Activated CD4-positive, alpha-beta T cell treated with anti-CD3 and anti-CD28 coated beads, Interleukin-2, amount 50 U/mL, for 1 hour (primary cell): Measurements from ENCODE around the gene KIF5C.
A peak's percentile ranks its signal among the peaks of the same experiment; 100 is the strongest.
"Not testable (repeated sequence)": the region's sequence is repeated elsewhere in the genome, so short reads cannot be mapped to it uniquely, and the experiment has no call there.

Source experiments
- DNase-seq: peaks from one replicate; pipeline ENCODE4 v3.0.0-alpha.2; 2020

KIF5C gene

DNA sequence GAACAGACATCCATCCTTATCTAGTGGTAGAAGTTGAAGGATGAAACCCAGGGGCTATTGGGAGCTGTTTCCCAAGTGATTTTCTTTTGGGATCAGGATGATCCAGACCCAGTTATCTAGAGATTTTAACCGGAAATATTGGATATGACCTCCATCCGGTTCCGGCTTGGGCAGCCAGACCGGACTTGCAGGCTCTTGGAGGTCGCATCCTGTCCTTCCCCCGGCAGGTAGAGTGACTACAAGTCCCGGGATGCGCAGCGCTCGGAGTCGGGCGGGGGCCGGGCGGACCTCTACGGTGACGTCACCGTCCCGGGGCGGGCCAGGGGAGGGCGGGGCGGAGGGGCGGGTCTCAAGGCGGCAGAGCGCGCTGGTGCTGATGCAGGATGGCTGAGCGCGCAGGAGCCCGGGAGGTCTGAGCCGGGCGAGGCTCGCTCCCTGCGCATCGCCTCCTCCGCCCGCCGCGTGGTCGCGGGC, at the start of gene KIF5C:
TSS of gene KIF5C (plus strand) at position 360 of the 474 bp plus-strand sequence. CDS start 391 bp downstream, outside the sequence.
- peak; percentile 87 for DNase-seq

DNA sequence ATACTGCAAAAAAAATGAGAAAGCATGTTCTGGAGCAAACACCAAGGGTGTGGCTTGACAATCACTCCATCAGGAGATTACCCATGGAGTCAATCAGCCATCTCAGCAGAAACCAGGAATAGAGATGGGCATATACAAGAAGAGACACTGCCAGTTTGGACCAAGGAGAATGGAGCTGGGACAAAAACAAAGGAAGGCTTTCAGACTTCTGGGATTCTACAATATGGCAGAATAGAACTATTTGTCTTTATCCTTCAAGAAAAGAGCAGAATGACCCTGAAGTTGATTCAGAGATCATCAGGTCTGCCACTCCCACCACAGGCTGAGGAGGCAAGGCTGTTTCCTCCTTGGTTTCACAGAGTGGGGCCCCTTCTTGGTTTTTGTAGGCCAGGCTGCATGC, 48.2 kb upstream of the KIF5C start:
- DNase-seq = no peak

DNA sequence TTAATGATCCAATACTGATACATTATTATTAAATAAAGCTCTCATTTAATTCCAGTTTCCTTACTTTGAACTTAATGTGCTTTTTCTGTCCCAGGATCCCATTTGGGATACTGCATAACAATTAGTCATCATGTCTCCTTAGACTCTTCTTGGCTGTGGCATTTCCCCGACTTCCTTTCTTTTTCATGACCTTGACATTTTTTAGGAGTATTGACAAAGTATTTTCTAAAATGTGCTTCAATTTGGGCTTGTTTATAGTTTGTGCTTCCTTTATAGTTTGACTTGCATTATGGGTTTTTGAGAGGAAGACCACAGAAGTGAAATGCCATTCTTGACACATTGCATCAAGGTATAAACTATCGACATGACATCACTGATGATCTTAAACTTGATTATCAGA, 46.1 kb upstream of the KIF5C start:
- no peak for DNase-seq

DNA sequence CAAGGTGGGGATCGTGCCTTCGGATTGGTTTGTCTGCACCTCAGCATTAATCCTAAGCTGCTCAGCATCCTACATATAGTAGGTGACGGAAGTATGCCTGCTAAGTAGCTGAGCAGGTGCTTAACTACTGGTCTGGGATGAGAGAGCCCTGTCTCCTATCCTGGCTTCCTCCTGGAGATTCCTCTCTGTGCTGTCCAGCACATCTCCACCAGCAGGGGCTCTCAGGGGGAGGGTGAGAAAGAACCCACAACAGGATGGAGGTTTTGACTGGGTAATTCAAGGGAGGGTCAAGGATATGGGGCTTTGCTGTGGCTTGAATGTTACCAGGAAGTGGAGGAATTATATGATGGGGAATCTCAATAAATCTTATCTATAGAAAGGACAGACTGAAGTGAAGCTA, 45.4 kb upstream of the KIF5C start:
- no peak for DNase-seq

DNA sequence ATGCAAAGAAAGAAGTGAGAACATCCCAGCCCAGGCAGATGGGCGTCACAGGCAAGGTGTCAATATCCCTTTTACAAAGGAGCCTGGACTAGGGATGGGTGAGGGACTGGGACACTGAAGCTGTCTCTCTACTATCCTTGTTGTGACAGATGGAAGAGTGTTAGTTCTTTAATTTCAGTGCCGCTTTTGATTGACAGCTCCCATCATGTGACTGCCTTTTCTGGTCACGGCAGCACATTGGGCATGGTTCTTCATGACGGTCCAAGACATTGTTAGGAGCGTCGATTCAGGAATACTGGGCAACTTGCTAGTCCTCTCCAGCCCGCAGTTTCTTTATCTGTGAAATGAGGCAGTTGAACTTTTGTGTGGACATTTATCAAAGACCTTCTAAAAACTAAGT, 42.4 kb upstream of the KIF5C start:
- no peak for DNase-seq

DNA sequence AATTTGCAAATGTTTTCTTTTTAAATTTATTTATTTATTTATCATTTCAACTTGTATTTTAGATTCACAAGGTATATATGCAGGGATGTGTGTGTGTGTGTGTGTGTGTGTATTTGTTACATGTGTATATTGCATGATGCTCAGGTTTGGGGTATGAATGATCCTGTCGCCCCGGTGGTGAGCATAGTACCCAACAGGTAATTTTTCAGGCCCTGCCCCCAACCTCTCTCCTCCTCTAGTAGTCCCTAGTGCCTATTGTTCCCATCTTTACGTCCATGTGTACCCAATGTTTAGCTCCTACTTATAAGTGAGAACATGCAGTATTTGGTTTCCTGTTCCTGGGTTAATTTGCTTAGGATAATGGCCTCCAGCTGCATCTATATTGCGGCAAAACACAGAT, 33.0 kb upstream of the KIF5C start:
- DNase-seq = no peak

DNA sequence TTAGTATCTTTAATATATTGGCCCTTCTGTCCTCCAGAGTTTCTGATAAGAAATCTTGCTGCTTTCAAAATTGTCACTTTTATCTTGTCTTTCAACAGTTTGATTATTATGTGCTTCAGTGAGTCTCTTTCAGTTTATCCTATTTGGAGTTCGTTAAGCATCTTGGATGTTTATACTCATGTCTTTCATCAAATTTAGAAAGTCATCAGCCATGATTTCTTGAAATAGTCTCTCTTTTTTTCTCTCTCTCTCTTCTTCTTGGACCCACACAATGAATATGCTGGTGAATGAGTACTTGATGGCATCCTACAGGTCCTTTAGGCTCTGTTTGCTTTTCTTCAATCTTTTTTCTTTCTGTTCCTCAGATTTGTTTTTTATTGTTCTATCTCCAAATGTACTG, 26.9 kb upstream of the KIF5C start:
- DNase-seq = no peak

DNA sequence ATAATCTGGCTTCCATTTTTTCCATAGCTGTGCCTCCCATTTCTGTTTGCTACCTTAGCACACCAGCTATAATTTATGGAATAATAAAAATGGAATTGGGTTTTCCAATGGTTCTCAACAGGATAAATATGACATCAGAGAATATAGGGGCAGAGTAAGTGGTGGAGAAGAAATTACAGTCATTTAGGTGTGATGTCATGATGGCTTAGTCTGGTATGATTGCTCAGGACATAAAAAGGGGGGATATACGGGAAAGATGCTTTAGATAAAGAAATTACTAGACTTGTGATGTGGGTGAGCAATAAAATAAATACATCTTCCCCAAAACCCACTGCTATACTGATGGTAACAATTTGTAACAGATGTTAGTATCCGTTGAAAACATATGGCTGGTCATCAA, 21.6 kb upstream of the KIF5C start:
- no peak for DNase-seq

DNA sequence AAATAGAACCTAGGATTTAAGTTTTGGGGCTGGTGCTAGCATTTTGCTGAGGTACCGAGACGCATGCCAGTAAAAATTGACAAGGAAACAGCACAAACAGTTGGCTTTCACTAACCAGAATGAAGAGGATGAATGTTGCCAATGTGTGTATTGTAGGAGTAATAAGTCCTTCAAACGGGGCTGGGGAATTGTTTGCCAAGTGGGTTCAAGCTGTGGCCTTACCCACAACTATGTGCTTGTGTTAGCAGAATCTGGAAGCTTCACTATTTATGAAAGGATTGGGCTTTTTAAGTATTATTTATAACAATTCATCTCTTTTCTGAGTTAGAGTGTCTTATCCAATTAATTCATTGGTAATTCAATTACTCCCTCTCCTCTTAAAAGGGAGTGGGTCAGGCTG, 15.0 kb upstream of the KIF5C start:
- no peak for DNase-seq

DNA sequence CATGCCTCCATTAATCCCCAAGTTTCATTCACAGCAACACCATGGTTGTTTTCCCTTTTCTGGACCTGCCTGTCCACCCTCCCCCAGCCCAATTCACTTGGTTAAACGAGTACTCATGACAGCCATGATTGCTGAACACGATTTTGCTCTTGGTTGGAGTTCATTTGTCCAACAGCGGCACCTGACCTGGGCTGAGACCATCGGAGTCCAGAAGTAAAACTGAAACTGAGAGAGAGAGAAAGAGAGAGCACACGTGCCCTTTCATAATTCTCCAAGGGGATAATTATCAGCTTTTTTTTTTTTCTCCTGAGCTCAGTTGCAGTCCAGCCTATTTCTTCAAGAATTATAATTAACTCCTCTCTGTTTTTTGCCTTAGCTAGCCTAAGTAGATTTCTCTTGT, 13.7 kb upstream of the KIF5C start:
- DNase-seq = no peak

DNA sequence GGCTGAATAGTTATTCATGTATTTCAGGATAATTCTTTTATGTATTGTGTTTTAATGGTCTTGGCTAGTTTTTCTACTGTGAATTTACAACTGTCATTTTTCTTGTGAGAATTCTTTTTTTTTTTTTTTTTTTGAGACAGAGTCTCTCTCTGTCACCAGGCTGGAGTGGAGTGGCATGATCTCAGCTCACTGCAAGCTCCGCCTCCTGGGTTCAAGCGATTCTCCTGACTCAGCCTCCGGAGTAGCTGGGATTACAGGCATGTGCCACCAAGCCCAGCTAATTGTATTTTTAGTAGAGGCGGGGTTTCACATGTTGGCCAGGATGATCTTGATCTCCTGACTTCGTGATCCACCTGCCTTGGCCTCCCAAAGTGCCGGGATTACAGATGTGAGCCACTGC, 12.5 kb upstream of the KIF5C start:
- not testable (repeated sequence) for DNase-seq

DNA sequence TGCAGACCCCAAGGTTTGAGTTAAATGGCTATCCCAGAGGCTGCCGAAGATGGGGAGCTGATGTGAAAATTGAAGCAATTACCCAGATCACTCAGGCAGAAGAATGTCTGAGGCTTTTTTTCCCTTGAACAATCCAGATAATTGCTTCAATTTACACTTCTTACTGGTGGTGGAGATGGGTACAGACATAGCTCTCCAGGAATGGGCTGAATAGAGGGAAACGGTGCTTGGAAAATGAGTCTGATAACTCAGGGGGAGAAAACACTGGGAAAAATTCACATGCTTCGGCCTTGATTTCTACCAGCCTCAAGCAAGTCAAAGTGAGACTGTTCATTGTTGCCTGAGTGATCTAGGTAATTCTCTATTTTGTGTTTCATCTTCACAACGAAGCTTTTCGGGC, 9.5 kb upstream of the KIF5C start:
- DNase-seq = no peak

DNA sequence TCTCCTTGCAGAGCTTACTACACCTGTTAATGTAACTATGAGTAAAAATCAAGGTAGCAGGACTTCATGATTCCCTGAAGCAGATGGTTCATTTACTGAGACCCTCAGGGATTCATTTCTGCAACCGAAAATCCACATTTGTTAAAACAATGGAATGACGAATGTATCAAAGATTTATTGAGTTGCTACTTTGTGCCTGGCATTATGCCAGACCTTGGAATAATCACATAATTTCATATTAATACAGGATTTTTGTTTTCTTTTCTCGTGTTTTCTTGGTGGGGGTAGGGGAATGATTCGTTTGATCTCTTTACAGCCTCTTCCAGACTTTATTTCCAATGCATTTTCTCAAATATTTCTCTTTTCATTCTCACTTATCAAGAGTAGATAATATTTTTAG, 8.9 kb upstream of the KIF5C start:
- no peak for DNase-seq

DNA sequence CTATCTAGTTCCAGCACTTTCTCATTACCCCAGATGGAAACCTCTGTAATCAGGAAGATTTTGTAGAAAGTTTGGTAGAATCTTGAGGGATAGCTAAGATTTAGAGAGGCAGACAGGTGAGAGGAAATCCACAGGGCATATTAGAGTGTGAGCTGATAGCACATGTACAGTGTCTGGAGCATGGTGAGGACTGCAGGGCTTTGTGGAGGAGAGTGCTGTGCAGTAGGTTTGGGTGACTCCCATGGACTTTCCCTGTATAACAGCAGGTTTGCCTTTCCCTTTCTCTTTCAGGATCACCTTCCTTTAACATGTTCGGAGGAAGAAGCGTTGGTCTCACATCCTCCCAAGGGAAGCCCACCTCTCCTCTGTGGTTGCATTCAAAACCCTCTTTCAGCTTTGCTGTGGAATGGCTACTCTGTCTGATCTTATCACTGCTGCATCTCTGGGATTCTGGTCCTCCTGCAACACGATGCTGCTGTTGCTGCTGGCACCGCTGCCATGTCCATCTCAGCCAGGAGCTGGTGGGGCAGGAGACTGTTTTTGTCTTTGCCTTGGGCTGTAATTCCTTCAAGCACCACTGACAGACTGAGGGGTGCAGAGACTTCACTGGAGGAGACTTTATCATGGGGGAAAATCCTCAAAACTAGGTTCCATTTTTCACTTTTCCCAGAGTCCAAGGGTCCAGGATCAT, 7.8 kb upstream of the KIF5C start:
- no peak for DNase-seq

DNA sequence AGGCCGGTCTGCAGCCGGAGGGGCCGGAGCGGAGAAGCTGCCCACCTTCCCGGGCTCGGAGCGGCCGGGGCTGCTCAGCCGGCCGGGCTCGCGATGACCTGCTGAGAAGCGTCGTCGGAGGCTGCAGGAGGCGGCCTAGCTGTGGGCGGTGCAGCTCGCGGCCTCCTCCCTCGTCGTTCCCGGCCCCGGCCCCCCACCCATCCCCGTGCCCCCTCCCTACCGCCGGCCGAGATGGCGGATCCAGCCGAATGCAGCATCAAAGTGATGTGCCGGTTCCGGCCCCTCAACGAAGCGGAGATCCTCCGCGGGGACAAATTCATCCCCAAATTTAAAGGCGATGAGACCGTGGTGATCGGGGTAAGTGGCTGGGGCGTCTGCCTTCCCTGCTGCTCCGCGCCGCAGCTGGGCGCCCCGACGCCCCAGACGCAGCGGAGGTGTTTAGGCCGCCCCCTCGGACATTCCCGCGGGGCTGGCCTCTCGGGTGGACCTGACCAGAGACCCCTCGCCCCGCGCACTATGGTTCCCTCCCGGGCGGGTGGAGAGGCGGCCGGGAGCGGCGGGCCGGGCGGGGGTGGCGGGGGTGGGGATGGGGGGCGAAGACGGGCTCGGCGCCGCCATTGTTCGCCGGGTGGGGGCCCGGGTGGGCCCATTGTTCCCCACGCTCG, 492 bp downstream of the KIF5C start:
- no peak for DNase-seq

DNA sequence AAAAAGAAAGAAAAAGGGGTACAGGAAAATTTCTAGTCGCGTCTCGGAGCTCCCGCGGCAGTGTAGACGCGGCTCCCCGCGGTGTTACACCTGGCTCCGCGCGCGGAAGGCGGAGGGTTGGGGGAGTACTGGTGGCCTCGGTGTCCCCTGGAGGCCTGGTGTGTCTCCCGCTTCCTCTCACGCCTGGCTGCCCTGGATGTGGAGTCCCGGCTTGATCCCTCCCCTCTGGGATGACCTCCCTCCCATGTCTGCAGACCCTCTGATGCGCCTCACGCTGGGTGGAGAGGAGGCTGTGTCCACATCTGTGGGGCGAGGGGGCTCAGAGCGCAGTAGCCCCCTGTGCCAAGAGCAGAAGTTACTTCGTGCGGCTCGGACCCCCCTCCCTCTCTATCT, 1.2 kb downstream of the KIF5C start:
- DNase-seq = no peak

DNA sequence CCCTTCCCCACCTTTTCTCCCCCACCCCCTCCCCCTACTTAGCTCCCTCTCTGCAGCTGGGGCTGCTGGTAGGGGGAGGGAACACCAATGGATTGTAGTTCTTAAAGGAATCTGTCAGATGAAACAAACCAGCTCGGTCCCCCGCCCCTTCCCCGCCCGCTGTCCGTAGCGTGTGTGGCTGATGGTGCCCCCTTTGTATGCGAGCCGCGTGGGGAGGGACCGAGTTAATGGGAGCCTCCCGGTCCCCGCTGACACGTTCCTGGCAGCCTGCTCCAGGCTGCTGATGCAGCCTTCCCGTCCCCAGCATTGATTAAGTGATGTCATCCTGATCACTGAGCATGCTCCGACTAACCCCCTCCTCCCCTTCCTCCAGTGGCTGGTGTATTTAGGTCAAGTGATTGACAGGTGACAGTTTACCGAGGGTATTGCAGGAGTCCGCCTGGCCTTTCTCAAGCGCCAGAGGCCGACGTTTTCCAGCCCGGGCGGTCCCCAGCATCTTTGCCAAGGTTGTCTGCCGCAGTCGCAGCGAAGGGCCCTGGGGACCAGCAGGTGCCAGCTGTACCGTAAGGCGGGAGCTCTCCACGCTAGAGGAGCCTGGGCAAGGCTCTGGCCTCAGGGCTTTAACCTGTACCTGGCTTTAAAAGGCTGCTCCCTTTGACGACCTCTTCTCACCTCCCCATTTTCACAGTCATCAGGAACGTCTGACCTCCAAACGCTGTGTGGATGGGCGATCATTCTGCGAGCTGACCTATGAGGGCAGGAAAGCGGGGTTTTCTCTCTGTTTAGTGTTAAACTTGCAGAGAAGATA, 1.8 kb downstream of the KIF5C start:
- DNase-seq = peak; percentile 43

DNA sequence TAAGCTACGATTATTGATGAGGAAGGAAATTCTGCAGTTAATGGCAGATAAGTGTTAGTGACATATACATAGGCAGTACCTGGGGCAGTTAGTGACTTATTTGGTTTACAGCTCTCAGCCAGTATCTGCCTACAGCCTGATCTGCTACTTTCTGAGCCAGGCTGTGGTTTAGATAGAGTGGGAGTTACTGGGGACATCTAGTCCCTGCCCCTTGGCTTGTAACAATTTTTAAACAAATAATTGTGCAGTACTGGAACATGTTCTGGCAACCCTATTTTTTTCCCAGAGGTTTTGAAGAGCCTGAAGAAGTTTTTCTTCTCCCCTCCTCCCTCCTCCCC, 2.3 kb downstream of the KIF5C start:
- no peak for DNase-seq

DNA sequence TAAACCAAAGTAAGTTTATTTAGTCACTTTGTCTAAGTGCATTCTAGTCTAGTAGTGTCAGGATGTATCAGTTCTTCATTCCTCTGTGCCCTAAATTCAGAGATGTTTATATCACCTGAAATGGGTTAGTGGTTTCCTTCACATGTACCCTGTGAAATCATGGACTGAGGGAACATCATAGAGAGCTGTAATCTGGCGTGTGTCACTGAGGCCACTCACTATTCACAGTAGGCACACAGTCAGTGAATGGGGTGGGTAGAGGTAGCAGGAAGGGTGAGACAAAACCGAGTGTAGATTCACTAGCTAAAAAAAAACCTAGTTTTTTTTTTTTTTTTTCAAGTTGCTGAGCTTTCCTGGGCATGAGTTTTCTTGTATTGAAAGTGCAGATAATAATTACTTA, 5.6 kb downstream of the KIF5C start:
- no peak for DNase-seq

DNA sequence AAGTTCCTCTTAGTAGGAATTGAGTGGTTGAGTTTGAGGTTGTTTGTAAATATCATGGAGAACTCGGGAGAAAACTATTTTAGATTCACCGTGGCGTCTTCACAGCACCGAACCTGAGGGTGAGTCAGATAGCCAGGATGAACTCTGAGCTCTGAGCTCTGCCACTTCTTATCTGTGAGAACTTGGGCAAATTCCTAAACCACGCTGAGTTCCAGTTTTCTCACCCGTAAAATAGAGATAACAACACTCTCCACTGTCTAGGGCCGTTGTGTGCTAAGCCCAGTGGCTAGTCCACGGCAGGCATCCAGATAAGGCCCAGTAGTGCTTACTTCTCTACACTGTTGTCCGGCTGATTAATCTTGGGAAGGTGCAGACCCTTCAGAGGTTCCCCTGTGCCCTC, 7.0 kb downstream of the KIF5C start:
- DNase-seq = no peak

DNA sequence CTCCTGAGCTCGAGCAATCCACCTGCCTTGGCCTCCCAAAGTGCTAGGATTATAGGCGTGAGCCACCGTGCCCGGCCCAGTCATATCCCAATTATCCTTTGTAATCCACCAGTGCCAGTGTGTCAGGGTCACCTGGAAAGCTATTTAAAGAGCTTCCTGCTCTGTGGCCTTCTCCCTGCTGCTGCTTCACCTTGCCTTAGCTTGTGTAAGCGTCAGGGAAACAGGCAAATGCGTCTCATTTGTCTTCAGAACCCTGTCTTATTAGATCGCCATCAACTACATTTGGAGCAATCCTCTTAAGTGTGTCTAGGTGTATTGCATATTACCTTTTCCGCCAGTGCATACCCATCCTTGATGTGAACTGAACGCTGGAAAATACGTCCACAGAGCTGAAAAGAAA, 10.2 kb downstream of the KIF5C start:
- no peak for DNase-seq

DNA sequence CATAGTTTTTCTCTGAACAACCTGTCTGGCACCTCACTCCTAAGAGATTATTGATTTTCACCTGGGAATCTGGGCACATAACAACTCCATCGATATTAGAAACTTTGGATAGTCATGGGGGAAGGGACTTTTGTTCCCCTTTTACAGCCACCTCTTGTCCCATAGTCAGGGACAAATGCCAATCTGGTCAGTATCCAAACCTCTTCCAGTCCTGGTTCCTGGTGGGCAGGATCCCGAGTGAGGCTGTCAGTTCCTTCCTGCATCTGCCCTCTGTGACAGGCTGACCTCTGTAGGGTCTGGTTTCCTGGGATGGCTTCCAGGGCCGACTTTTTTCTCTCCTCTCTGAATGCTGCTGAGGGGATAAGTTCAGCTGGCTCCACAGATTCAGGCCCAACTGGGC, 11.0 kb downstream of the KIF5C start:
- DNase-seq = no peak

DNA sequence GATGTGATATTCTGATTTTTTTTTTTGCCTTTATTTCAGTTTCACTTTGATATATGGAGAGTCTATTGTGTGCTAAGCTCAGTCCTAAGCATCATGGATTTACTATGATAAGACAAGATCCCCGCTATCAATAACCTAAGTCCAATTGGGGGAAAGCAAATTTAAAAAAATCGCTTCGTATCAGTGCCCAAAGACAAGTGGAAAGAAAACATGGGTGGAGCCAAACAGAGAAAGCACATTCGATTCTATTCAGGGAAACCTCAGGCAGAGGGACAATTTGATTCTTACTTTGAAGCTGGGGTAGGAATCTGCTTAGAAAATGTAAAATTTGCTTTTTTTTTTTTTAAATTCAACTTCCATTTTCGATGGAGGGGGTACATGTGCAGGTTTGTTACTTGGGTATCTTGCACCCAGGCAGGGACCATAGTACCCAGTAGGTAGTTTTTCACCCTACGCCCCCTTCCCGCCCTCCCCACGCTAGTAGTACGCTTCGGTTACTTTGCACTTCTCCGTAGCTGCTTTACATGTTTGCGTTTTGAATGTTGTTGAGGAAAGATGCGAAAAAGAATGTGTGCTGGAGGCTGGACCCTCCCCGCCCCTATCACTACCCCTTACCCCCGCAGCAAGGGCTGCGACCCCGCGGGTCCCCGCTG, 12.4 kb downstream of the KIF5C start:
- DNase-seq = no peak
